ENCODE measurements around the gene PCDHGC3.

Gene PCDHGC3

DNA sequence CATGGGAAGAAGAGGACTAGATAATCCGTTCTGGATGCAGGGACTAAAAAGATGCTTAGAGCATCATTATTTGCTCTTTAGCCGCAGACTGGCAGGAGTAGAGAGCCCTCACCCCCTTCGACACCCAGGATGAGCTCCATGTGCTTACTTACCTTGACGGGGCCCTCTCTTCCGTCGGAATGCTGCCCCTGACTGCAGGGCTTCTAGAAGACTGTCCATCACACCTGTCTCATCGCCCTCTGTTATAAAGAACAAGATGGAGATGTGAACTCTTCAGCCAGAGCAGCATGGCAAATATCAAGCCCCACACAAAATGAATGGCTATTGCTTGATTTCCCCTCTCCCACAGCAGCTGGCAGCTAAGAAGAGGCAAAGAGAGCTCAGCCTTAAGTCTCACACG is 48.2 kb downstream of the PCDHGC3 start:
- no peak for DNase-seq (ENCODE audit: low read depth)

GRCh38 chr5:141524604-141525597 is 49.1 kb downstream of the PCDHGC3 start:
- DNase-seq (ENCODE audit: low read depth) = peak; percentile 13

GRCh38 chr5:141525653-141526052 is 49.9 kb downstream of the PCDHGC3 start:
- DNase-seq (ENCODE audit: low read depth) = no peak

GRCh38 chr5:141527426-141527825 is 51.7 kb downstream of the PCDHGC3 start:
- no peak for DNase-seq (ENCODE audit: low read depth)
